GM23338 (cell line): Measurements from ENCODE around the gene TGM6. TPM values are rescaled to one million over a fixed set of nuclear protein-coding genes. Genes with fewer than 3 reads are reported as not detected.

Experiments
- ATAC-seq: fragments of 200-7000 bp; cut with Tn5 transposase; 3 replicates; pipeline ENCODE4 v1.9.1; 2020
- DNase-seq: peaks from one replicate; pipeline ENCODE4 v3.0.0-alpha.2; 2015; ENCODE audit warnings: low spot score
- H2AFZ ChIP-seq: fragments of 200-600 bp; sonication (generic); 2 replicates; pipeline ENCODE4 v1.8.0; 2016; ENCODE audit warnings: antibody characterized with exemption, mild to moderate bottlenecking, moderate library complexity
- H3F3A ChIP-seq: fragments of 200-600 bp; sonication (generic); replicated peaks from 2 replicates; pipeline ENCODE4 v1.8.0; 2017; ENCODE audit warnings: antibody characterized with exemption, mixed run types, low read depth
- H3K27ac ChIP-seq: fragments of 200-600 bp; sonication (generic); 2 replicates; pipeline ENCODE4 v1.6.1; 2016; ENCODE audit warnings: low read depth
- H3K27me3 ChIP-seq: fragments of 200-600 bp; sonication (generic); 2 replicates; pipeline ENCODE4 v1.8.0; 2016; ENCODE audit warnings: mild to moderate bottlenecking, mixed run types, moderate library complexity; ENCODE audit not compliant: insufficient read depth
- H3K36me3 ChIP-seq: fragments of 200-600 bp; sonication (generic); 2 replicates; pipeline ENCODE4 v1.8.0; 2016; ENCODE audit warnings: mild to moderate bottlenecking; ENCODE audit not compliant: insufficient read depth
- H3K4me1 ChIP-seq: fragments of 200-600 bp; sonication (generic); 2 replicates; pipeline ENCODE4 v1.8.0; 2016; ENCODE audit warnings: mild to moderate bottlenecking, moderate library complexity; ENCODE audit not compliant: insufficient read depth
- H3K4me2 ChIP-seq: fragments of 200-600 bp; sonication (generic); 2 replicates; pipeline ENCODE4 v1.7.1; 2017; ENCODE audit warnings: mixed run types
- H3K4me3 ChIP-seq: fragments of 200-600 bp; sonication (generic); 2 replicates; pipeline ENCODE4 v1.6.1; 2016; ENCODE audit warnings: mixed run types
- H3K79me2 ChIP-seq: fragments of 200-600 bp; sonication (generic); replicated peaks from 2 replicates; pipeline ENCODE4 v1.8.0; 2017; ENCODE audit warnings: mild to moderate bottlenecking; ENCODE audit not compliant: insufficient read depth
- H3K9me2 ChIP-seq: fragments of 200-600 bp; sonication (generic); 2 replicates; pipeline ENCODE4 v1.8.0; 2017; ENCODE audit not compliant: insufficient read depth
- H4K20me1 ChIP-seq: fragments of 200-600 bp; sonication (generic); replicated peaks from 2 replicates; pipeline ENCODE4 v1.8.0; 2017; ENCODE audit warnings: mild to moderate bottlenecking; ENCODE audit not compliant: insufficient read depth
- H3K27ac Mint-ChIP-seq: 2 replicates; pipeline ENCODE4 v1.8.0; 2020; ENCODE audit warnings: inconsistent platforms, mild to moderate bottlenecking, moderate library complexity, mixed read lengths
- H3K27me3 Mint-ChIP-seq: 3 replicates; pipeline ENCODE4 v1.8.0; 2022; ENCODE audit warnings: low read depth, mild to moderate bottlenecking, moderate library complexity, mixed read lengths, inconsistent platforms; ENCODE audit not compliant: insufficient read depth, poor library complexity
- H3K36me3 Mint-ChIP-seq: 3 replicates; pipeline ENCODE4 v1.8.0; 2021; ENCODE audit warnings: low read depth, mild to moderate bottlenecking, inconsistent platforms, moderate library complexity, mixed read lengths
- H3K4me1 Mint-ChIP-seq: 3 replicates; pipeline ENCODE4 v1.8.0; 2020; ENCODE audit warnings: mild to moderate bottlenecking, inconsistent platforms, mixed read lengths
- H3K4me3 Mint-ChIP-seq: 3 replicates; pipeline ENCODE4 v1.8.0; 2021; ENCODE audit warnings: moderate library complexity, mild to moderate bottlenecking, inconsistent platforms, mixed read lengths
- H3K9me3 Mint-ChIP-seq: 3 replicates; pipeline ENCODE4 v1.8.0; 2020; ENCODE audit warnings: moderate library complexity, mild to moderate bottlenecking, inconsistent platforms, mixed read lengths
- CREB1 ChIP-seq: fragments of 250-450 bp; sonication (Bioruptor Pico); IDR thresholded peaks from 2 replicates; pipeline ENCODE4 v1.5.0; 2020; ENCODE audit warnings: low read depth, mild to moderate bottlenecking, moderate library complexity
- CTCF ChIP-seq, 2 experiments: fragments of 200-600 bp in 1 of 2; sonication (generic) in 1 of 2; conservative IDR thresholded peaks; 2 replicates each; pipeline versions ENCODE4 v1.5.1 to v1.6.1; 2016 to 2017; ENCODE audit warnings: antibody characterized with exemption in 2 of 2, low read depth in 2 of 2, mild to moderate bottlenecking in 2 of 2, moderate library complexity in 1 of 2
- ETS1 ChIP-seq: IDR thresholded peaks from 2 replicates; pipeline ENCODE4 v1.6.1; 2016; ENCODE audit warnings: antibody characterized with exemption
- EZH2 ChIP-seq: fragments of 200-600 bp; sonication (generic); IDR thresholded peaks from one replicate; pipeline ENCODE4 v1.8.0; 2017; ENCODE audit warnings: antibody characterized with exemption, mild to moderate bottlenecking, low read depth; ENCODE audit not compliant: unreplicated experiment
- EZH2phosphoT487 ChIP-seq: fragments of 200-600 bp; sonication (generic); IDR thresholded peaks from one replicate; pipeline ENCODE4 v1.8.1; 2018; ENCODE audit warnings: antibody characterized with exemption; ENCODE audit not compliant: unreplicated experiment
- JUNB ChIP-seq: IDR thresholded peaks from one replicate; pipeline ENCODE4 v1.6.1; 2016; ENCODE audit warnings: antibody characterized with exemption; ENCODE audit not compliant: unreplicated experiment
- NANOG ChIP-seq: IDR thresholded peaks from 2 replicates; pipeline ENCODE4 v1.6.1; 2016; ENCODE audit warnings: antibody characterized with exemption, borderline replicate concordance
- STAT1 ChIP-seq: IDR thresholded peaks from one replicate; pipeline ENCODE4 v1.6.1; 2016; ENCODE audit warnings: antibody characterized with exemption; ENCODE audit not compliant: unreplicated experiment
- ZNF114 ChIP-seq: fragments of 250-450 bp; sonication (Bioruptor Pico); IDR thresholded peaks from 2 replicates; pipeline ENCODE4 v1.5.0; 2020; ENCODE audit warnings: mild to moderate bottlenecking, moderate library complexity
- ZNF331 ChIP-seq: fragments of 250-450 bp; sonication (Bioruptor Pico); IDR thresholded peaks from 2 replicates; pipeline ENCODE4 v1.5.0; 2020; ENCODE audit warnings: low read depth, mild to moderate bottlenecking, moderate library complexity
- polyA plus RNA-seq: library from polyadenylated mRNA; unstranded; fragments of >200 nt; fragmentation: Nextera tagmentation; extraction: Ambion mirVana; gene quantifications from 2 replicates; pipeline ENCODE4 v1.2.1, GENCODE V29; 2016
- total RNA-seq: library from RNA; depleted of rRNA; stranded (reverse); fragments of >200 nt; shearing (Covaris generic); gene quantifications from 2 replicates; pipeline ENCODE4 v1.2.3, GENCODE V29; 2014

TGM6 gene
- total and polyA plus RNA-seq, 2 experiments from 2014 or later: not detected

- peak; percentile 49 to 59 for TF ChIP-seq CTCF (conservative IDR thresholded peaks at IDR 0.05; ENCODE audit: low read depth in 2 of 2)
- no peak for TF ChIP-seq STAT1
Observed at GRCh38 chr20:2397595-2398145, 17.0 kb downstream of the TGM6 start.

GRCh38 chr20:2398449-2398848 lies 17.7 kb downstream of the TGM6 start:
- H2AFZ ChIP-seq: no peak overlapping the region
- H3K4me3 ChIP-seq: no peak overlapping the region
- H3K4me2 ChIP-seq: no peak overlapping the region
- Mint-ChIP-seq H3K27me3 (no peaks in the 10 kb centered on the region), H3K9me3 (no peaks in the 10 kb centered on the region), H3K4me1 (no peaks in the 10 kb centered on the region), H3K36me3 (no peaks in the 10 kb centered on the region), H3K4me3 (no peak overlapping the region), H3K27ac (no peak overlapping the region)
- ATAC-seq: no peak
- H3K27ac ChIP-seq: no peak overlapping the region
- H4K20me1 ChIP-seq: no peaks in the 10 kb centered on the region
- no peaks in the 10 kb centered on the region for H3K79me2 ChIP-seq
- no peak for DNase-seq
- H3K4me1 ChIP-seq: no peaks in the 10 kb centered on the region
- no peaks in the 10 kb centered on the region for H3K9me2 ChIP-seq
- no peaks in the 10 kb centered on the region for H3F3A ChIP-seq
- no peak for TF ChIP-seq ZNF331 (CRISPR knock-in tag)
- TF ChIP-seq ZNF114 (CRISPR knock-in tag): no peak
- TF ChIP-seq EZH2: no peak
- no peak for TF ChIP-seq NANOG
- no peak for TF ChIP-seq CREB1
- no peaks in the 10 kb centered on the region for H3K27me3 ChIP-seq
- no peaks in the 10 kb centered on the region for H3K36me3 ChIP-seq

More at GRCh38 chr20:2397595-2398145, 17.0 kb downstream of the TGM6 start:
- no peak overlapping the region for H3K27ac Mint-ChIP-seq
- H3K9me3 Mint-ChIP-seq: no peaks in the 10 kb centered on the region
- no peaks in the 10 kb centered on the region for H3K27me3 Mint-ChIP-seq
- Histone ChIP-seq H3K4me1 (no peaks in the 10 kb centered on the region), H3K27ac (no peak overlapping the region), H3K4me3 (no peak overlapping the region), H3K27me3 (no peaks in the 10 kb centered on the region), H3K79me2 (no peaks in the 10 kb centered on the region), H3K9me2 (no peaks in the 10 kb centered on the region), H3K4me2 (no peak overlapping the region), H4K20me1 (no peaks in the 10 kb centered on the region), H3K36me3 (no peaks in the 10 kb centered on the region), H2AFZ (no peak overlapping the region), H3F3A (no peaks in the 10 kb centered on the region)
- H3K4me3 Mint-ChIP-seq: no peak overlapping the region
- H3K4me1 Mint-ChIP-seq: no peaks in the 10 kb centered on the region
- peak; percentile 85 for ATAC-seq
- no peaks in the 10 kb centered on the region for H3K36me3 Mint-ChIP-seq
- peak; percentile 48 for DNase-seq

GRCh38 chr20:2399390-2399789 lies 18.7 kb downstream of the TGM6 start:
- no peak overlapping the region for H2AFZ ChIP-seq
- Mint-ChIP-seq H3K9me3 (0 out of 3 replicates have a peak, but pooled peaks cover under 1% of the 10 kb centered on the region), H3K4me3 (no peak overlapping the region), H3K27me3 (peaks cover under 1% of the 10 kb centered on the region), H3K4me1 (no peaks in the 10 kb centered on the region), H3K36me3 (no peaks in the 10 kb centered on the region), H3K27ac (no peak overlapping the region)
- H3K79me2 ChIP-seq: no peaks in the 10 kb centered on the region
- H3K4me1 ChIP-seq: no peaks in the 10 kb centered on the region
- no peak overlapping the region for H3K4me3 ChIP-seq
- no peak for TF ChIP-seq CTCF (conservative IDR thresholded peaks at IDR 0.05; ENCODE audit: low read depth in 2 of 2)
- TF ChIP-seq EZH2phosphoT487: no peak
- no peak for TF ChIP-seq ETS1
- TF ChIP-seq JUNB: no peak
- no peak for TF ChIP-seq ZNF114 (CRISPR knock-in tag)
- TF ChIP-seq ZNF331 (CRISPR knock-in tag): no peak
- TF ChIP-seq EZH2: no peak
- no peak for TF ChIP-seq STAT1
- TF ChIP-seq NANOG: no peak
- ATAC-seq (no peak), DNase-seq (no peak)
- H3K27ac ChIP-seq: no peak overlapping the region
- no peaks in the 10 kb centered on the region for H3F3A ChIP-seq
- no peaks in the 10 kb centered on the region for H3K9me2 ChIP-seq
- no peaks in the 10 kb centered on the region for H3K36me3 ChIP-seq
- H3K27me3 ChIP-seq: no peaks in the 10 kb centered on the region
- H3K4me2 ChIP-seq: no peak overlapping the region
- no peaks in the 10 kb centered on the region for H4K20me1 ChIP-seq
